ENCODE results near the gene NFYC.

NFYC gene

GRCh38 chr1:40755067-40755466 is 63.6 kb downstream of the NFYC start:
- no peak for TF ChIP-seq CTCF (conservative IDR thresholded peaks at IDR 0.05; ENCODE audit: low read depth, low read length)
- H3K9ac ChIP-seq = no peak overlapping the region
- H3K36me3 ChIP-seq (ENCODE audit: insufficient read depth) = peaks cover 4% of the 10 kb centered on the region; the same call in 1 of the 2 replicates

GRCh38 chr1:40756523-40756922 is 65.0 kb downstream of the NFYC start:
- Histone ChIP-seq H3K79me2 (ENCODE audit: insufficient read depth, low read depth) (no peaks in the 10 kb centered on the region), H3K9ac (no peak overlapping the region), H2AFZ (ENCODE audit: low read depth) (no peak overlapping the region), H3K27me3 (ENCODE audit: insufficient read depth, low read depth) (no peaks in the 10 kb centered on the region), H3K4me2 (no peak overlapping the region), H3K36me3 (ENCODE audit: insufficient read depth) (peaks cover 4% of the 10 kb centered on the region; the same call in 1 of the 2 replicates), H3K4me1 (ENCODE audit: low read depth, poor library complexity, severe bottlenecking) (peaks cover 10% of the 10 kb centered on the region), H4K20me1 (ENCODE audit: insufficient read depth) (no peaks in the 10 kb centered on the region), H3K4me3 (IDR thresholded peaks at IDR 0.05; ENCODE audit: insufficient read depth, low read depth, low read length) (no peak overlapping the region), H3K27ac (no peak overlapping the region)
- TF ChIP-seq CTCF (conservative IDR thresholded peaks at IDR 0.05; ENCODE audit: low read depth, low read length) = no peak

More at GRCh38 chr1:40755067-40755466, 63.6 kb downstream of the NFYC start:
- no peak overlapping the region for H3K4me2 ChIP-seq
- no peaks in the 10 kb centered on the region for H3K27me3 ChIP-seq (ENCODE audit: insufficient read depth, low read depth)
- H3K79me2 ChIP-seq (ENCODE audit: insufficient read depth, low read depth) = no peaks in the 10 kb centered on the region
- no peak overlapping the region for H2AFZ ChIP-seq (ENCODE audit: low read depth)
- H3K4me3 ChIP-seq (IDR thresholded peaks at IDR 0.05; ENCODE audit: insufficient read depth, low read depth, low read length) = no peak overlapping the region
- H4K20me1 ChIP-seq (ENCODE audit: insufficient read depth) = no peaks in the 10 kb centered on the region
- H3K4me1 ChIP-seq (ENCODE audit: low read depth, poor library complexity, severe bottlenecking) = peaks cover 5% of the 10 kb centered on the region
- H3K27ac ChIP-seq = no peak overlapping the region

DNA sequence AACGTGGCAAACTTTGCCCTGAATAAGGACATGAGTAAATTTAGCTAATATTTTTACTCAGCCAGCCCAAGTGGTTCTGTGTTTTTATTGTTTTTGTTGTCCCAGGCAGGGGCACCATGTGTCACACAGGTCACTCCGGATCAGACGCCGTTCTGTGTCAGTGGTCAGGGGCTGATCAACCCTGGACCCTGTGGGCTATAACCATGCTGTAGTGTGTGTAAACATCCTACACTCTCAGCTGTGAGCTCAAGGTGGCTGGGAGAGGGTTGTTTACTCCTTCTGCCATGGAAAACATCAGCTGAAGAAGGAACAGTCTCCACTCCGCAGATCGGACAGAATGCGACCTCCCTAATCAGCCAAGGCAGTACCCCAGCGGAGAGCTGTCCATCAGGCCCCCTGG is 65.6 kb downstream of the NFYC start:
- Histone ChIP-seq H3K27ac (no peak overlapping the region), H4K20me1 (ENCODE audit: insufficient read depth) (no peaks in the 10 kb centered on the region), H3K4me2 (no peak overlapping the region), H3K27me3 (ENCODE audit: insufficient read depth, low read depth) (no peaks in the 10 kb centered on the region), H2AFZ (ENCODE audit: low read depth) (no peak overlapping the region), H3K79me2 (ENCODE audit: insufficient read depth, low read depth) (no peaks in the 10 kb centered on the region), H3K4me3 (IDR thresholded peaks at IDR 0.05; ENCODE audit: insufficient read depth, low read depth, low read length) (no peak overlapping the region), H3K9ac (no peak overlapping the region), H3K36me3 (ENCODE audit: insufficient read depth) (peaks cover 4% of the 10 kb centered on the region; the same call in 1 of the 2 replicates), H3K4me1 (ENCODE audit: low read depth, poor library complexity, severe bottlenecking) (peaks cover 16% of the 10 kb centered on the region)
- TF ChIP-seq CTCF (conservative IDR thresholded peaks at IDR 0.05; ENCODE audit: low read depth, low read length) = no peak

GRCh38 chr1:40758004-40758403 is 66.5 kb downstream of the NFYC start:
- Histone ChIP-seq H3K79me2 (ENCODE audit: insufficient read depth, low read depth) (no peaks in the 10 kb centered on the region), H3K4me2 (no peak overlapping the region), H3K9ac (no peak overlapping the region), H2AFZ (ENCODE audit: low read depth) (no peak overlapping the region), H3K27me3 (ENCODE audit: insufficient read depth, low read depth) (no peaks in the 10 kb centered on the region), H3K36me3 (ENCODE audit: insufficient read depth) (peaks cover 4% of the 10 kb centered on the region; the same call in 1 of the 2 replicates), H3K4me3 (IDR thresholded peaks at IDR 0.05; ENCODE audit: insufficient read depth, low read depth, low read length) (no peak overlapping the region), H3K4me1 (ENCODE audit: low read depth, poor library complexity, severe bottlenecking) (peaks cover 23% of the 10 kb centered on the region), H4K20me1 (ENCODE audit: insufficient read depth) (no peaks in the 10 kb centered on the region), H3K27ac (no peak overlapping the region)
- TF ChIP-seq CTCF (conservative IDR thresholded peaks at IDR 0.05; ENCODE audit: low read depth, low read length) = no peak

Measured in KMS-11 (cell line).